Measurements from ENCODE around the gene ECD. TPM values are rescaled to one million over a fixed set of nuclear protein-coding genes. Genes with fewer than 3 reads are reported as not detected.

Gene ECD
- polyA plus RNA-seq, 1 donor (not counting 4 experiments of a cell fraction or from before 2014, with no cell fraction given): 35.8 TPM

DNA sequence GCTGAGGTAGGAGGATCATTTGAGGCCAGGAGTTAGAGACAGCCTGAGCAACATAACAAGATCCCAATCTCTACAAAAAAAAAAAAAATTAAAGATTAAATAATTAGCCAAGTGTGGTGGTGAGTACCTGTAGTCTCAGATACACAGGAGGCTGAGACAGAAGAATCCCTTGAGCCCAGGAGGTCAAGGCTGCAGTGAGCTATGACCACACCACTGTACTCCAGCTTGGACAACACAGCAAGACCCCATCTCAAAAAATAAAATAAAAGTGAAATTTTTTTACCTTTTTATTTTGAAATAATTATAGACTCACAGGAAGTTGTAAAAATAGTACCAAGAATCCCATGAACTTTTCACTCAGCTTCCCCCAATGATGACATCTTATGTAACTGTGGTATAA is 5.1 kb upstream of the ECD start:
- Histone ChIP-seq H3K27ac (ENCODE audit: control insufficient read depth, insufficient read depth, low read length) (no peak overlapping the region), H2AFZ (ENCODE audit: control insufficient read depth, low read length) (no peak overlapping the region), H3K4me2 (ENCODE audit: control insufficient read depth, extremely low read depth, insufficient read depth, low read depth, low read length) (no peak overlapping the region), H3K9me1 (ENCODE audit: control insufficient read depth, extremely low read depth, insufficient read depth, low read length) (no peaks in the 10 kb centered on the region), H3K36me3 (ENCODE audit: control insufficient read depth in 2 of 2, extremely low read depth in 1 of 2, insufficient read depth in 2 of 2, low read length in 2 of 2) (peaks cover 0 to 2% of the 10 kb centered on the region in 2 experiments), H3K4me3 (ENCODE audit: control insufficient read depth in 2 of 3, extremely low read depth in 1 of 3, insufficient read depth in 2 of 3, low read depth in 1 of 3, low read length in 3 of 3) (no peak overlapping the region), H3K79me2 (ENCODE audit: control insufficient read depth, insufficient read depth, low read length) (peaks cover 6% of the 10 kb centered on the region), H4K20me1 (ENCODE audit: control insufficient read depth, extremely low read depth, insufficient read depth, low read length) (no peaks in the 10 kb centered on the region), H3K9me3 (ENCODE audit: control insufficient read depth, low read depth, low read length) (no peaks in the 10 kb centered on the region), H3K4me1 (ENCODE audit: control insufficient read depth, extremely low read depth, insufficient read depth, low read length) (no peaks in the 10 kb centered on the region), H3K9ac (ENCODE audit: control insufficient read depth, extremely low read depth, insufficient read depth, low read length) (no peak overlapping the region), H3K27me3 (ENCODE audit: control insufficient read depth, extremely low read depth, insufficient read depth, low read length) (no peaks in the 10 kb centered on the region)
- TF ChIP-seq, protein P1, sequence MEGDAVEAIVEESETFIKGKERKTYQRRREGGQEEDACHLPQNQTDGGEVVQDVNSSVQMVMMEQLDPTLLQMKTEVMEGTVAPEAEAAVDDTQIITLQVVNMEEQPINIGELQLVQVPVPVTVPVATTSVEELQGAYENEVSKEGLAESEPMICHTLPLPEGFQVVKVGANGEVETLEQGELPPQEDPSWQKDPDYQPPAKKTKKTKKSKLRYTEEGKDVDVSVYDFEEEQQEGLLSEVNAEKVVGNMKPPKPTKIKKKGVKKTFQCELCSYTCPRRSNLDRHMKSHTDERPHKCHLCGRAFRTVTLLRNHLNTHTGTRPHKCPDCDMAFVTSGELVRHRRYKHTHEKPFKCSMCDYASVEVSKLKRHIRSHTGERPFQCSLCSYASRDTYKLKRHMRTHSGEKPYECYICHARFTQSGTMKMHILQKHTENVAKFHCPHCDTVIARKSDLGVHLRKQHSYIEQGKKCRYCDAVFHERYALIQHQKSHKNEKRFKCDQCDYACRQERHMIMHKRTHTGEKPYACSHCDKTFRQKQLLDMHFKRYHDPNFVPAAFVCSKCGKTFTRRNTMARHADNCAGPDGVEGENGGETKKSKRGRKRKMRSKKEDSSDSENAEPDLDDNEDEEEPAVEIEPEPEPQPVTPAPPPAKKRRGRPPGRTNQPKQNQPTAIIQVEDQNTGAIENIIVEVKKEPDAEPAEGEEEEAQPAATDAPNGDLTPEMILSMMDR (optimal IDR thresholded peaks at IDR 0.05 in 1 of 3, IDR thresholded peaks at IDR 0.05 in 1 of 3, conservative IDR thresholded peaks at IDR 0.05 in 1 of 3; ENCODE audit: extremely low read depth in 1 of 3, insufficient read depth in 2 of 3, low read length in 3 of 3): no peak
- TF ChIP-seq EZH2 (IDR thresholded peaks at IDR 0.05; ENCODE audit: low read length): no peak
- no peak for DNase-seq (ENCODE audit: low read depth, low spot score)
- no peak for FAIRE-seq
- dilution Hi-C loops (cut with MboI; ENCODE audit: extremely low pct_ligation_motif_present, low sequenced_read_pairs): no loop called here

DNA sequence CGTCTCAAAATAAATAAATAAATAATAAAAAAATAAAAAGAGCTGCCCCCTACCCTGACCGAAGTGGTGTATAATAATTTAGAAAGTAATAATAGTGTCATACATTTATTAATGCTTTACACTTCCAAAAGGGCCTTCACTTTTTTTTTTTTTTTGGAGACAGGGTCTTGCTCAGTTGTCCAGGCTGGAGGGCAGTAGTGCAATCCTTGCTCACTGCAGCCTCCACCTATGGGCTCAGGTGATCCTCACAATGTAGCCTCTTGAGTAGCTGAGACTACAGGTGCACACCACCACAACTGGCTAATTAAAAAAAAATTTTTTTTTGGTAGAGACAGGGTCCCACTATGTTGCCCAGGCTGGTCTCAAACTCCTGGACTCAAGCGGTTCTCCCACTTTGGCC is 1.5 kb upstream of the ECD start:
- Histone ChIP-seq H3K9ac (ENCODE audit: control insufficient read depth, extremely low read depth, insufficient read depth, low read length) (no peak overlapping the region), H3K79me2 (ENCODE audit: control insufficient read depth, insufficient read depth, low read length) (peaks cover 36% of the 10 kb centered on the region), H3K4me3 (ENCODE audit: control insufficient read depth in 2 of 3, extremely low read depth in 1 of 3, insufficient read depth in 2 of 3, low read depth in 1 of 3, low read length in 3 of 3) (no peak overlapping the region), H4K20me1 (ENCODE audit: control insufficient read depth, extremely low read depth, insufficient read depth, low read length) (no peaks in the 10 kb centered on the region), H3K27ac (ENCODE audit: control insufficient read depth, insufficient read depth, low read length) (no peak overlapping the region), H3K36me3 (ENCODE audit: control insufficient read depth in 2 of 2, extremely low read depth in 1 of 2, insufficient read depth in 2 of 2, low read length in 2 of 2) (no peaks in the 10 kb centered on the region), H3K9me1 (ENCODE audit: control insufficient read depth, extremely low read depth, insufficient read depth, low read length) (no peaks in the 10 kb centered on the region), H2AFZ (ENCODE audit: control insufficient read depth, low read length) (no peak overlapping the region), H3K4me1 (ENCODE audit: control insufficient read depth, extremely low read depth, insufficient read depth, low read length) (no peaks in the 10 kb centered on the region), H3K27me3 (ENCODE audit: control insufficient read depth, extremely low read depth, insufficient read depth, low read length) (no peaks in the 10 kb centered on the region), H3K4me2 (ENCODE audit: control insufficient read depth, extremely low read depth, insufficient read depth, low read depth, low read length) (no peak overlapping the region), H3K9me3 (ENCODE audit: control insufficient read depth, low read depth, low read length) (no peaks in the 10 kb centered on the region)
- no peak for TF ChIP-seq EZH2 (IDR thresholded peaks at IDR 0.05; ENCODE audit: low read length)
- TF ChIP-seq, protein P1 (optimal IDR thresholded peaks at IDR 0.05 in 1 of 3, IDR thresholded peaks at IDR 0.05 in 1 of 3, conservative IDR thresholded peaks at IDR 0.05 in 1 of 3; ENCODE audit: extremely low read depth in 1 of 3, insufficient read depth in 2 of 3, low read length in 3 of 3): no peak
- dilution Hi-C loops (cut with MboI; ENCODE audit: extremely low pct_ligation_motif_present, low sequenced_read_pairs): no loop called here
- DNase-seq (ENCODE audit: low read depth, low spot score) (no peak), FAIRE-seq (no peak)

Measured in keratinocyte (primary cell).